HG02623 (cell line): ENCODE data around the gene CA6.
"Not testable (repeated sequence)": the region's sequence is repeated elsewhere in the genome, so short reads cannot be mapped to it uniquely, and the experiment has no call there.

Experiments used
- ATAC-seq: cut with Tn5 transposase; IDR thresholded peaks from one replicate; pipeline ENCODE4 v1.9.1; 2021; ENCODE audit warnings: moderate library complexity; ENCODE audit not compliant: unreplicated experiment

Gene CA6

GRCh38 chr1:9004031-9004699 lies 58.5 kb downstream of the CA6 start:
- ATAC-seq, result no peak

- no peak for ATAC-seq
Observed at GRCh38 chr1:9004700-9005394, 59.2 kb downstream of the CA6 start.

DNA sequence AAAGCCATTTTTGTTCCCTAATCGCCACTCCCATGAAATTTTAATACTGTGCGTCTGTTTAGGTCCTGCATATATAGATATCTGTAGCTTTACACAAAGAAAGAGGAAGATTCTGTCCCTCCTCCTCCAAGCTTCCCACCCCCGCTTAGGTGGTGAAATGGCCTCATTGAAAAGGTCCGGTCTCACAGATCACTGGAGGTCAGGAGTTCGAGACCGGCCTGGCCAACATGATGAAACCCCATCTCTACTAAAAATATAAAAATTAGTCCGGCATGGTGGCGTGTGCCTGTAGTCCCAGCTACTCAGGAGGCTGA lies 59.7 kb downstream of the CA6 start:
- no peak for ATAC-seq

DNA sequence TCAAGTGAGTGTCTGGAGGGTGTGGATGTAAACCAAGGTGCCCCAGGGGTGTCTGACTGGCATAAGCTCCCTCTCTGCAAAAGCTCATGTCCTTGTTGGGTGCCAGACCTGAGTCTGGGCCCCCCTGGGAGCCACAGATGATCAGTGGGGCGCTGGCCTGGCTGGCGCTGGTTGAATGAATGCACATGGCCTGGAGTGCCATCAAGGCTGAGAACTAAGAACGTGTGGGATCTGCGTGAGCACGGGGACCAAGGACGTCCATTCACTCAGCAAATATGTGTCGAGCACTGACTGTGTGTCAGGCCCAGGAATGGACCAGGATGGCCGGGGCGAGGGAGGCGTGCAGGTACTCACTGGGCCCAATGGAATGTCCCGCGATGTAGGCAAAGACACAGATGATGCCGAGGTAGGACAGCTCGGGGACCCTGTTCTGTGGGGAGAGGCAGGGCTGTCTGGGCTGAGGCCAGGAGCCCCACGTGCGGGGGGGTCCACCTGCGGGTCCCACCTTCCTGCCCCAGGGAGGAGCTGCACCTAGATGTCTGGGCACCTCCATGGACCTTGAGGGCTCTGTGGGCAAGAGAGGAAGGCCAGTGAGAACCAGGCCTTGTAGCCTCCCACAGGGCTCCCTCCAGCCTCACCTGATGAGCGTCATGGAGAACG lies 61.4 kb downstream of the CA6 start:
- ATAC-seq, result no peak

- no peak for ATAC-seq
Observed at GRCh38 chr1:9008236-9008635, 62.6 kb downstream of the CA6 start.

DNA sequence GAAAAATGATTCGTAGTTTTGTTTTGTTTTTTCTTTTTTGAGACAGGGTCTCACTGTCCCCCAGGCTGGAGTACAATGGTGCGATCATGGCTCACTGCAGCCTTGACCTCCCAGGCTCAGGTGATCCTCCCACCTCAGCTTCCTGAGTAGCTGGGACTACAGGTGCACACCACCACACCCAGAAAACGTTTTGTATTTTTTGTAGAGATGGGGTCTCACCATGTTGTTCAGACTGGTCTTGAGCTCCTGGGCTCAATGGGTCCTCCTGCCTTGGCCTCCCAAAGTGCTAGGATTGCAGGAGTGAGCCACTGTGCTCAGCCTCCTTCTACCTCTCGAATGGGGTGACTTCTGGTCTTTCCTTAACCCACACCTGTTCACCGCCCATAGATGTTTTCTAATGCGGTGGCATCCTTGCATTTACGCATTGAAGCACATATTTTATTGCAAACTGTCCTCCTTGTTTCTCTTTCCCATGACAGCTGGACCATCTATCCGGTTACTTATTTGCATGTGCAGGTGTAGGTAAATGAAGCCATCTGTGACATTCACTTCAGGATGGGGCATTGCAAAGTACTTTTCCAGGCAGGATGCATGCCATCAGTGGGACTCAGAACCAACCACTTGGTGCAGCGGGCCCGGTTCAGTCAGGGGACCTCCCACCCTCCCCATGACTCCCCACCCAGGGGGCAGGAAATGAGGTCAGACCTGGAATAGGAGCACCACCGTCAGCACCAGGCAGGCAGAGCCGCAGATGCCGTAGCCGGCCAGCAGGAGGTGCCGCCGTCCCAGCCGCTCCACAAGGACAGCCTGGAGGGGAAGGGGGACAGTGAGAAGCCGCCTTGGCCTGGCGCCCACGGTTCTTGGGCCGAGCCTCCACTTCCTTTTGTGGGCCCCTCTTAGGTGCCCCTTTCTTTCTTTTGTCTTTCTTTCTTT lies 64.0 kb downstream of the CA6 start:
- ATAC-seq, result no peak

DNA sequence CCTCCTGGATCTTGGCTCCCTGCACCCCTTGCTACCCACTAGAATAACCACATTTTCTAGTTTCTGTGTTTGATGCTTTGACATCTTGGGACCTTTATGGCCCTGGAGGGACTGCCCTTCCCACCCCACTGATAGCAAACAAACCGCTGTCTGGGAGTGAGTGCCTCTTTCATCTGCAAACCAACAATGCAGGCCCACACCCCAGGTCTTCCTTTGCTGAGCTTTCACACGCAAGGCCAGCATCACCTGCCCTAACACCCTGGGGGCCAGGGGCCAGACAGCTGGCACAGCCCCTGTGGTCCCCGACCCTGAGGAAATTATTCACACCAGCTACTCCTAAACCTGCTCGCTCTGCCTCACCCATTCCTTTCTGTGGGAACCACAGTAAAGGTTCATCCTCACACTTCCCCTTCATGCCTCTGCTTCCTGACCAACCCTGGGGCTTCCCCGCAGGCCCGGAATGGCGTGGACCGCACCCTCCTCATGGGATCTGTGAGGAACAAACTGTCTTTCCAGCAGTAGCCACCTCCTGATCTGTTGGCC lies 65.2 kb downstream of the CA6 start:
- ATAC-seq, result no peak

DNA sequence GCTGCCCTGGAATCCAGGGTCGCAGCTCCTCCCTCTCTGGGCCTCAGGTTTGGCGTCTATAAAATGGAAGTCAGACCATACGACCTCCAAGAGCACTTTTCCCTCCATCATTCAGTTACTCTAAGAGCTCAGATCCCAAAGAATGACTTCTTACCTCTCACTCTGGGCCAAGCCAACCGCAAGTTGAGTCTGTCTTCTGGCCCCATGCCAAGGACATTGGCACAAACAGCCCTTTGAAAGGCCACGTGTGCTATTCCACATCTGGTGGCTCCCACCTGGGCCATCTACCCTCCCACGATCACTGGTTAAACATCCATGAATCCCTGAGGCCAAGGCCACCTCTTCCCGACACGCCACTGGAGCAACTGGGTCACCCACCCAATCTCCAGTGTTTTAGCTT lies 68.2 kb downstream of the CA6 start:
- ATAC-seq, result no peak

GRCh38 chr1:9014475-9015375 lies 69.1 kb downstream of the CA6 start:
- ATAC-seq, result no peak

DNA sequence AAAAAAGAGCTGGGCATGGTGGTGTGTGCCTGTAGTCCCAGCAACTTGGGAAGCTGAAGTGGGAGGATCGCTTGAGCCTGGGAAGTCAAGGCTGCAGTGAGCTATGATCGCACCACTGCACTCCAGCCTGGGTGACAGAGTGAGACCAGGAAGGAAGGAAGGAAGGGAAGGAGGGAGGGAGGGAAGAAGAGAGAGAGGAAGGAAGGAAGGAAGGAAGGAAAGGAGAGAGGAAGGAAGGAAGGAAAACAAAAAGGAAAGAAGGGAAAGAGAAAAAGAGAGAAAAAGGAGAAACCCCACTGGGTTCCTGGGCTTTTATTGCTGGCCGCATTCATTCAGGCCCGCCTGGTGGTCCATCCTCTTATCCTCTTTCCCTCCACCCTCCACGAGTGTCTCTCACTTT lies 70.8 kb downstream of the CA6 start:
- ATAC-seq, result no peak

DNA sequence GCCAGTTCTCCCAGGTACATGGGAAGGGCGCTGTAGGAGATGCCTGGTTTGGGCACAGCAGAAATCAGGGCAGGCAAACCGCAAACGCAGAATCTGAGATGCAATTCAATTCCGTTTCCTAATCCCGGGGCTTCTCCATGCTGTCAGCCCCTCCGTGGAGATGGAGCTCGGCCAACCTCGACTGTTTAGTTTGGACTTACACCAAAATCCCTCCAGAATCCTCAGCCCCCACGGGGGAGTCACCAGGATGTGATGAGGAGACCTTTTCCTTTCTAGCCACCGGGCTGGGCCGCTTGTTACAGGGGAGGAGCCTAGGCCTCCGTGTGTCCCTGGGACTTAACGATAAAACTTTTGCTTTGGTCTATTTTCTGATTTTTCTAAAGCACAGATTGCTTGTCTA lies 72.7 kb downstream of the CA6 start:
- no peak for ATAC-seq

DNA sequence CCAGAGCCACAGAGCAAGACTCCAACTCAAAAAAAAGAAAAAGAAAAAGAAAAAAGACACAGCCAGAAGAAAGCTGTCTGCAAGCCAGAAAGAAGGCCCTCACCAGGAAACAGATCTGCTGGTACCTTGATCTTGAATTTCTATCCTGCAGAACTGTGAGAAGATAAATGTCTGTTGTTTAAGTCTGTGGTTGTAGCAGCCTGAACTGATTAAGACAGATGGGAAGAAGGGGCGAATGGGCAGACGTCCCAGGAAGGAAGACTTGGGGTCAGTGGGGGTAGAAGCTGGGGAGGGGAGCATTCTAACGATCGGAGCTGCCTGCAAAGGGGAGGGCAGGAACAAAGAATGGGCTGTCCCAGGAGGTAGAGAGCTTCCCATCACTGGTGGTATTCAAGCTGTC lies 74.2 kb downstream of the CA6 start:
- no peak for ATAC-seq

- no peak for ATAC-seq
Observed at GRCh38 chr1:9020305-9020704, 74.6 kb downstream of the CA6 start.

DNA sequence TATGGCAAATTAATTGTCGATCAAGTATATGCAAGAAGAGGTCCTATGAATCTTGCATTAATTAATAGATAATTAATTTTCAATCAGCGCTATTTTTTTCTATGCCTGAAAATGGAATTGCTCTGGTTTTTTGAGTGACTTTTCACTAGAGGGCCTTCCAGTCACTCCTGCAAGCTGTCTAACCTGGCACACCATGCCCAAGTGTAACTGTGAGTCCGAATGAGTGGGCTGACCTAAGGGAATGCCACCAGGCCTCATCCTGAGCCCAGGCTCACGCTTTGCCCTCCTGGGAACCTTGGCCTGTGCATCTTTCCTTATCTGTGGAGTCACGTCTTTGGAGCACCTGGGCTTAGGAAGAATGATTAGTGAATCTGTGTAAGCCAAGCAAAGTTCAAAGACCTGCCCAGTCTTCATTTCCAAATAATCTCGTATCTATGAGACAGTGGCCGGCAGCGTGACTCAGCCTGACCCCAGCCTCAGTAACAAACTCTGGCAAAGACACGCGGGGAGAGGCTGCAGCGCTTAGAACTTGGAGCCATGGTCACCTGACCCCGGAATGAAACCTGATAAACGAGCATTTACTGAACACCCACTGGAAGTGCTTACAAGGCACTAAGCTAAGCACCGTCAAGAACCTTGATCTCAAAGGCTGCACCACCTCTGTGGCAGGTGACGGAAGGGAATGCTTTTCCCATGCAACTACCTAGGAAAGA lies 76.5 kb downstream of the CA6 start:
- ATAC-seq, result not testable (repeated sequence)

DNA sequence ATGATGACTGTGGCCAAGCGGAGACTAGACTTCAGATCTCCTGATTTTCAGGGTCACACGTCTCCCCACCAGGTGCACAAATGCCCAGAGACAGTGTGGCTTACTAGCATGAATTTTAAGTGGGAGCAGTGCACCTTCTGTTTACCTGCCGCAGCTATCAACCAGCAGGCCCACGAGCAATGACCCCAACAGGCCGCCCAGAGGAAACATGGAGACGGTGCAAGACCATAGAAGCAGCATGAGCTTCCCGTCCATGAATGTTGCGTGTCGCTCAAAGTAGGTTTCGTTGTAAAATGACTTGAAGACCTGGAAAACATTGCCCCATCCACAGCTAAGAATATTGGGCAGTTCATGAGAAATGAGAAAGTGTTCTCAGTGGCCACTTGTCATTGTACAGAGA lies 77.1 kb downstream of the CA6 start:
- no peak for ATAC-seq
